Stimulated activated naive B cell treated with anti-CD40 and anti-IgM and Interleukin-4, amounts not matched to agents 10 μg/mL and 1 μg/mL and 100 μg/mL, for 72 hours (primary cell): Measurements from ENCODE around the gene NPBWR2.
A peak's percentile ranks its signal among the peaks of the same experiment; 100 is the strongest.

Source experiments
- ATAC-seq, 2 donors: fragments of 150-1000 bp; cut with Tn5 transposase; replicated peaks; 2 replicates each; pipeline ENCODE4 v1.10.0; 2021; ENCODE audit warnings: moderate library complexity in 1 of 2
- DNase-seq: peaks from one replicate; pipeline ENCODE4 v3.0.0; 2021
- H3K27ac Mint-ChIP-seq: one replicate; pipeline ENCODE4 v1.8.0; 2022; ENCODE audit warnings: mild to moderate bottlenecking, mixed read lengths
- H3K27me3 Mint-ChIP-seq, 2 donors: one replicate each; pipeline ENCODE4 v1.8.0; 2022; ENCODE audit warnings: mixed read lengths in 2 of 2
- H3K36me3 Mint-ChIP-seq, 2 donors: one replicate each; pipeline ENCODE4 v1.8.0; 2022; ENCODE audit warnings: mixed read lengths in 2 of 2, mild to moderate bottlenecking in 1 of 2
- H3K4me1 Mint-ChIP-seq, 2 donors: one replicate each; pipeline ENCODE4 v1.8.0; 2022; ENCODE audit warnings: mixed read lengths in 2 of 2, mild to moderate bottlenecking in 1 of 2
- H3K4me3 Mint-ChIP-seq, 2 donors: one replicate each; pipeline ENCODE4 v1.8.0; 2022; ENCODE audit warnings: mild to moderate bottlenecking in 2 of 2, mixed read lengths in 2 of 2, moderate library complexity in 1 of 2
- H3K9me3 Mint-ChIP-seq, 2 donors: one replicate each; pipeline ENCODE4 v1.8.0; 2022; ENCODE audit warnings: mixed read lengths in 2 of 2, mild to moderate bottlenecking in 1 of 2

Gene NPBWR2

GRCh38 chr20:64148581-64148980, 41.2 kb upstream of the NPBWR2 start:
- Mint-ChIP-seq H3K27me3 (peaks cover 6 to 16% of the 10 kb centered on the region in 2 donors), H3K27ac (no peak overlapping the region), H3K4me3 (no peak overlapping the region), H3K4me1 (no peaks in the 10 kb centered on the region), H3K9me3 (peaks cover 6 to 11% of the 10 kb centered on the region in 2 donors), H3K36me3 (peaks cover 0 to 4% of the 10 kb centered on the region in 2 donors)
- no peak for DNase-seq
- ATAC-seq: no peak

DNA sequence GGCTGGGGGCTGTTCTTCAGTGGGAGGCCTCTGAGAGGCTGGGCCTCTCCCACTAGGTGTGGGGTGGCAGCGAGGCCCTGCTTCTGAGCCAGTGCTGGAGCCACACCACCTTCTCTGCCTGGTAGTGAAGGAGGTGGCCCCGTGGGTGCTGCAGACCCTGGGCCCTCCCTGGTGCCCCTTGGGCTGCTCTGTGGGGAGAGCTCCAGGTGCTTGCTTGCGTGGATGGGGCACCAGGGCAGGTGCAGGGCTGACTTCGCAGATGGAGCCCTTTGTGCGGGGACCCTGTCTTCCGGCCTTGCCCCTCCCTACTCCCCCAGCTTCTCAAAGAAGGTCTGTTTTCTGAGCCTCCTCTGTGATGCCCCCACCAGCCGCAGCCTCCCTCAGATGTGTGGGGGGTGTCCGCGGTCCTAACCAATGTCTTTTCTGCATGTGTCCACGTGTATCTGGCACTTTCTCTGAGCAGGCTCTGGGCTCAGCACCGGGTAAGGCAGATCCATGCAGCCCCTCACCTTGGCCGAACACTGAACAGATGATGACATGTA, 39.6 kb upstream of the NPBWR2 start:
- ATAC-seq: no peak
- Mint-ChIP-seq H3K27me3 (peaks cover 10 to 11% of the 10 kb centered on the region in 2 donors), H3K27ac (no peak overlapping the region), H3K4me3 (no peak overlapping the region), H3K36me3 (peaks cover 0 to 4% of the 10 kb centered on the region in 2 donors), H3K9me3 (peaks cover 6 to 11% of the 10 kb centered on the region in 2 donors), H3K4me1 (no peaks in the 10 kb centered on the region)
- DNase-seq: no peak

- H3K36me3 Mint-ChIP-seq: peaks cover 0 to 4% of the 10 kb centered on the region in 2 donors
- ATAC-seq: no peak
- H3K4me3 Mint-ChIP-seq: no peak overlapping the region
- H3K27ac Mint-ChIP-seq: no peak overlapping the region
- H3K27me3 Mint-ChIP-seq: peaks cover 11 to 14% of the 10 kb centered on the region in 2 donors
- peaks cover 6 to 11% of the 10 kb centered on the region in 2 donors for H3K9me3 Mint-ChIP-seq
- no peak for DNase-seq
- H3K4me1 Mint-ChIP-seq: no peaks in the 10 kb centered on the region
Observed at GRCh38 chr20:64146301-64146935, 39.1 kb upstream of the NPBWR2 start.

DNA sequence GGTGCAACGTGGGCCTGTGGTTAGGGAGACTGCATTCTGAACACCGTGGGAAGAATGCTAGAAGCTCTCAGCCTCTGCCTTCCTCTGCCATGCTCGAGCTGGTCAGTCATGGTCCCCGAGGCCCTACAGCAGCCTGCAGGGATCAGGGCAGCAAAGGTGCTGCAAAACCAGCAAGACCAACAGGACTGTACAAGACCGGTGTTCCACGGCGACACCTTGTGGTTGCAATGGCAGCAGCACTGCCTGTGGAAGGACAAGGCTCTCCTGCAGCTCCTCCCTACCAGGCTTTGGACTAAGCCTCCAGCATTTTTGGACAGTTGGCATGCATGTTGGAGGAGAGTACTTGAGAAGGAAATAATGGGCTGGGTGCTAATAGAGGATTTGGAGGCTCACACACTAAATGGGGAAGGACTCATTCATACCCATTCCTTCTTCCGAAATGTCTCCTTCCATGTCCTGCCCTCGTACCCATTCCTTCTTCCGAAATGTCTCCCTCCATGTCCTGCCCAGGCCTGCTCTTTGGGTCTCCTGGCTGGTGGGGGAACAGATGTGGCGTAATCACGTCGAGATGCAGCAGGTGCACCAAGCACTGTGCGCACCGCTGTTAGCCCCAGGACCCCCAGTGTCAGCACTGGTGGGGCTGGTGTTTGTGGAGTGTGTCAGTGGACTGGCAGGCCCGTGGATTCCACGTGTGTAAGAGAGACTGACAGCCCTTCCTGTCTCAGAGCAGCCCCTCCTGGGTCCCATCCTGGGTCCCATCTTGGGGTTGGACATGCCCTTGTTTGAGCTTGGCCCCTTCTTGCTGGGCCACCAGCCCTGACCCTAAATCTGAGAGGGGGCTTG, 38.3 kb upstream of the NPBWR2 start:
- Mint-ChIP-seq H3K27ac (no peak overlapping the region), H3K9me3 (peaks cover 6 to 11% of the 10 kb centered on the region in 2 donors), H3K4me3 (no peak overlapping the region), H3K27me3 (peaks cover 11 to 21% of the 10 kb centered on the region in 2 donors), H3K4me1 (no peaks in the 10 kb centered on the region), H3K36me3 (peaks cover 0 to 4% of the 10 kb centered on the region in 2 donors)
- ATAC-seq (no peak), DNase-seq (no peak)

DNA sequence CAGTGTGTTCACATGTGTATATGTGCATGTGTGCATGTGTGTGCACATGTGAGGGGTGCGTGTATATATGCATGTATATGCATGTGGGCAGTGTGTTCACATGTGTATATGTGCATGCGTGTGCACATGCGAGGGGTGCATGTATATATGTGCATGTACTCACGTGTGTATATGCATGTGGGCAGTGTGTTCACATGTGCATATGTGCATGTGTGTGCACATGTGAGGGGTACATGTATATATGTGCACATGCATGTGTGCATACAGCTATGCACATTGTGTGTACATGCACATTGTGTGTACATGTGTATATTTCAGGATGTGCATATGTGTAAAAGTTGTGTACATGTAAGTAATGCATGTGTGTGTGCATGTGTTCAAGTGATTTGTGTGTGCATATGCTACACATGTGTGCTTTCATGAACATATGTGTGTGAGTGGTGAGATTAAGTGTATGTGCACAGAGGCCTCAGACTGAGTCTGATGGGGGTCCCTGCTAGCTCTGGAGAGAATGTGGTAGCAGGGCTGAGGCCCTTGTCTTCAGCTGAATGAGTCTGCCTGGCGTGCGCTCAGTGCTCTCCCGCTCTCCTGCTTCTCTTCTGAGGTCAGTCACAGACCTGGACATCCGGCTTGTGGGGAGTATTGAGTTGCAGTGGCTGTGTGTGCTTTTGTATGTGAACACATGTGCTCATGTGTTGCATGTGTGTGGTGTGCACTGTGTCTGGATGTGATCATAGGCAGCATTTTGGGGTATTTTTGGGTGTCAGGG, 37.0 kb upstream of the NPBWR2 start:
- Mint-ChIP-seq H3K4me3 (no peak overlapping the region), H3K9me3 (peaks cover 6 to 11% of the 10 kb centered on the region in 2 donors), H3K27me3 (peaks cover 11 to 28% of the 10 kb centered on the region in 2 donors), H3K27ac (no peak overlapping the region), H3K36me3 (peaks cover 0 to 4% of the 10 kb centered on the region in 2 donors), H3K4me1 (no peaks in the 10 kb centered on the region)
- ATAC-seq: no peak
- no peak for DNase-seq

- H3K4me1 Mint-ChIP-seq: no peaks in the 10 kb centered on the region
- no peak overlapping the region for H3K4me3 Mint-ChIP-seq
- H3K27me3 Mint-ChIP-seq: peaks cover 11 to 28% of the 10 kb centered on the region in 2 donors
- H3K9me3 Mint-ChIP-seq: peaks cover 6 to 11% of the 10 kb centered on the region in 2 donors
- DNase-seq (no peak), ATAC-seq (no peak)
- peak overlapping the region; percentile 3 for H3K27ac Mint-ChIP-seq
- H3K36me3 Mint-ChIP-seq: peaks cover 0 to 4% of the 10 kb centered on the region in 2 donors
Observed at GRCh38 chr20:64143018-64143801, 35.8 kb upstream of the NPBWR2 start.

- Mint-ChIP-seq H3K27ac (no peak overlapping the region), H3K9me3 (peaks cover 6 to 11% of the 10 kb centered on the region in 2 donors), H3K27me3 (peaks cover 11 to 28% of the 10 kb centered on the region in 2 donors), H3K36me3 (peaks cover 0 to 4% of the 10 kb centered on the region in 2 donors), H3K4me1 (no peaks in the 10 kb centered on the region), H3K4me3 (no peak overlapping the region)
- DNase-seq: no peak
- no peak for ATAC-seq
Observed at GRCh38 chr20:64142590-64142989, 35.2 kb upstream of the NPBWR2 start.

- Mint-ChIP-seq H3K36me3 (peaks cover 0 to 4% of the 10 kb centered on the region in 2 donors), H3K27ac (no peak overlapping the region), H3K4me3 (no peak overlapping the region), H3K9me3 (peaks cover 6 to 11% of the 10 kb centered on the region in 2 donors), H3K27me3 (peaks cover 9 to 39% of the 10 kb centered on the region in 2 donors), H3K4me1 (no peaks in the 10 kb centered on the region)
- no peak for DNase-seq
- ATAC-seq: no peak
Observed at GRCh38 chr20:64140956-64141355, 33.6 kb upstream of the NPBWR2 start.

GRCh38 chr20:64140061-64140931, 32.9 kb upstream of the NPBWR2 start:
- H3K4me3 Mint-ChIP-seq: no peak overlapping the region
- ATAC-seq (no peak), DNase-seq (no peak)
- H3K27me3 Mint-ChIP-seq: peaks cover 16 to 41% of the 10 kb centered on the region in 2 donors
- H3K4me1 Mint-ChIP-seq: no peaks in the 10 kb centered on the region
- no peak overlapping the region for H3K27ac Mint-ChIP-seq
- H3K36me3 Mint-ChIP-seq: peaks cover 0 to 4% of the 10 kb centered on the region in 2 donors
- peaks cover 4 to 11% of the 10 kb centered on the region in 2 donors for H3K9me3 Mint-ChIP-seq

DNA sequence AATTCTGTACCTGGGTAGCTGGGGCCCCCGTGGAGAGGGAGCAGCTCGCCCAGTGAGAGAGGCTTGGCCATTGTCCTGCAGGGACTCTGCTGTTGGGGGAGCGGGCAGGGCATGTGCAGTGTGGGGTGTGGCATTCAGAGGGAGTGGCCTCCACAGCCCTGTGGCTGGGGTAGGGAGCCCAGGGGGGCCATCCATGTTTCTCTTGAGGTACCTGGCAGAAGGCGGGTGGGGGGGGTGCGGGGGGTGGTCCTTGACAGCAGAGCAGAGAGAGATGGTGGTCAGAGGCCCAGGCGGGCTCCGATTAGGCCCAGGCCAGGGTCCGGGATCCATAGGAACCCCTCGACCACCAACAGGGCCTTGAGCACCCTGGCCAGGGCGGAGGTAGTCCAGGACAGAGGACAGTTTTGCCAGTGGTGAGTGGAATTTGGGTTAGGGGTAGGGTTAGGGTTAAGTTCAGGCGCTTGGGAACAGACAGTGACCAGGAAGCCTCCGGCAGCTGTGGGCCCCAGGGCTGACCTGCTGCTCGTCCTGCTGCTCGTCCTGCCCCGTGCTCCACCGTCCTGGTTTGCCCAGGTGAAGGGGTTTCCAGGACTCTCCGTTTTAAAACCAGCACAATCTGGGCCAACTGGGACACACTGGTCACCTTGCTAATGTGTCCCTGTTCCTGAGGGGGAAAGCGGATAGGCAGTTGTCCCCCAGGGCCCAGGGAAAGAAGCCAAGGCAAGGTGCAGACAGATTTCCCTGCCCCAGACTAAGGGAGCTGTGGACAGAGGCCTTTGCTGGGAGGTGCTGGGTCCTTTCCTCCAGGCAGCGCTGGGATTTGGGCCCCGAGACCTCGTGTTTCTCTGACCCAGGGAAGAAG, 32.1 kb upstream of the NPBWR2 start:
- H3K4me3 Mint-ChIP-seq: no peak overlapping the region
- ATAC-seq: no peak

GRCh38 chr20:64138276-64138815, 31.0 kb upstream of the NPBWR2 start:
- Mint-ChIP-seq H3K9me3 (no peaks in the 10 kb centered on the region), H3K4me1 (no peaks in the 10 kb centered on the region), H3K36me3 (no peaks in the 10 kb centered on the region), H3K27me3 (peaks cover 10 to 36% of the 10 kb centered on the region in 2 donors), H3K4me3 (no peak overlapping the region), H3K27ac (no peak overlapping the region)
- DNase-seq: no peak
- no peak for ATAC-seq

More for the DNA sequence above, 32.1 kb upstream of the NPBWR2 start:
- Mint-ChIP-seq H3K27me3 (peaks cover 13 to 36% of the 10 kb centered on the region in 2 donors), H3K9me3 (peaks cover 1 to 3% of the 10 kb centered on the region in 2 donors), H3K27ac (no peak overlapping the region), H3K4me1 (no peaks in the 10 kb centered on the region), H3K36me3 (peaks cover 0 to 4% of the 10 kb centered on the region in 2 donors)
- no peak for DNase-seq

- ATAC-seq: no peak
- H3K4me1 Mint-ChIP-seq: no peaks in the 10 kb centered on the region
- DNase-seq: no peak
Observed at GRCh38 chr20:64137598-64138031, 30.2 kb upstream of the NPBWR2 start.

More at GRCh38 chr20:64137598-64138031, 30.2 kb upstream of the NPBWR2 start:
- Mint-ChIP-seq H3K4me3 (no peak overlapping the region), H3K27me3 (peaks cover 10 to 36% of the 10 kb centered on the region in 2 donors), H3K9me3 (no peaks in the 10 kb centered on the region), H3K36me3 (no peaks in the 10 kb centered on the region), H3K27ac (no peak overlapping the region)
